IMR-90 (cell line): Measurements from ENCODE around the gene WNT3. TPM values are rescaled to one million over a fixed set of nuclear protein-coding genes. Genes with fewer than 3 reads are reported as not detected.

Experiments used
- ATAC-seq: fragments of 200-7000 bp; cut with Tn5 transposase; 2 replicates; pipeline ENCODE4 v1.9.1; 2020; ENCODE audit warnings: low read depth, mild to moderate bottlenecking, moderate library complexity
- BruUV-seq: library from RNA; stranded (reverse); fragments of 400-500 nt; replicated peaks from 2 replicates; lab custom pipeline; 2021; lab: Mats Ljungman, UMichigan
- CTCF ChIA-PET: fragments of 300-600 bp; formaldehyde crosslinking; extraction: SDS; loops from one replicate; lab custom pipeline; 2021; ENCODE audit warnings: antibody characterized with exemption; lab: Yijun Ruan, JAX
- POLR2A ChIA-PET: fragments of 300-600 bp; sonication (Branson Sonifier 250); formaldehyde crosslinking; loops from one replicate; lab custom pipeline; 2022; ENCODE audit warnings: antibody characterized with exemption; ENCODE audit not compliant: unreplicated experiment; lab: Charles Lee
- DNase-seq: peaks from one replicate; pipeline ENCODE4 v3.0.0; 2013
- H2AFZ ChIP-seq: replicated peaks from 2 replicates; pipeline ENCODE3; 2013; ENCODE audit warnings: low read length, mild to moderate bottlenecking; ENCODE audit not compliant: poor library complexity
- H2AK5ac ChIP-seq: 2 replicates; pipeline ENCODE4 v1.6.1; 2013; ENCODE audit warnings: low read depth, low read length, inconsistent platforms
- H2AK9ac ChIP-seq: replicated peaks from 2 replicates; pipeline ENCODE3; 2013; ENCODE audit warnings: mild to moderate bottlenecking, low read depth, low read length, moderate library complexity; ENCODE audit not compliant: poor library complexity
- H2BK120ac ChIP-seq: 2 replicates; pipeline ENCODE4 v1.6.1; 2013; ENCODE audit warnings: low read depth, low read length, inconsistent platforms
- H2BK15ac ChIP-seq: 3 replicates; pipeline ENCODE4 v1.6.1; 2013; ENCODE audit warnings: low read depth, low read length, inconsistent platforms
- H2BK20ac ChIP-seq: 2 replicates; pipeline ENCODE4 v1.6.1; 2013; ENCODE audit warnings: low read depth, mild to moderate bottlenecking, inconsistent platforms, low read length, moderate library complexity
- H2BK5ac ChIP-seq: 2 replicates; pipeline ENCODE4 v1.6.1; 2013; ENCODE audit warnings: mild to moderate bottlenecking, low read depth, low read length, inconsistent platforms; ENCODE audit not compliant: poor library complexity, severe bottlenecking
- H3K14ac ChIP-seq: replicated peaks from 2 replicates; pipeline ENCODE4 v1.6.1; 2013; ENCODE audit warnings: low read depth, low read length, inconsistent platforms
- H3K18ac ChIP-seq: 2 replicates; pipeline ENCODE4 v1.6.1; 2013; ENCODE audit warnings: low read depth, low read length, control low read depth
- H3K23ac ChIP-seq: 2 replicates; pipeline ENCODE4 v1.6.1; 2013; ENCODE audit warnings: low read depth, low read length, inconsistent platforms
- H3K27ac ChIP-seq: 2 replicates; pipeline ENCODE4 v1.5.1; 2013; ENCODE audit warnings: mild to moderate bottlenecking, control low read depth, low read length; ENCODE audit not compliant: insufficient read depth
- H3K27me3 ChIP-seq: 2 replicates; pipeline ENCODE4 v1.6.1; 2013; ENCODE audit warnings: low read length; ENCODE audit not compliant: control insufficient read depth, insufficient read depth
- H3K36me3 ChIP-seq: 2 replicates; pipeline ENCODE4 v1.6.1; 2013; ENCODE audit warnings: low read length, mixed read lengths; ENCODE audit not compliant: control insufficient read depth, insufficient read depth
- H3K4ac ChIP-seq: 2 replicates; pipeline ENCODE4 v1.6.1; 2013; ENCODE audit warnings: low read depth, low read length, inconsistent platforms
- H3K4me1 ChIP-seq: 2 replicates; pipeline ENCODE4 v1.6.1; 2013; ENCODE audit warnings: low read length, mixed read lengths; ENCODE audit not compliant: control insufficient read depth, insufficient read depth
- H3K4me2 ChIP-seq: 2 replicates; pipeline ENCODE4 v1.6.1; 2013; ENCODE audit warnings: low read depth, mild to moderate bottlenecking, control low read depth, low read length, moderate library complexity
- H3K4me3 ChIP-seq: 2 replicates; pipeline ENCODE4 v1.5.1; 2013; ENCODE audit warnings: low read depth, mild to moderate bottlenecking, control low read depth, low read length, moderate library complexity; ENCODE audit not compliant: insufficient read depth
- H3K56ac ChIP-seq: 2 replicates; pipeline ENCODE4 v1.6.1; 2013; ENCODE audit warnings: low read length, inconsistent platforms; ENCODE audit not compliant: insufficient read depth; ENCODE audit errors: extremely low read depth
- H3K79me1 ChIP-seq, 2 experiments: 2 replicates each; pipeline ENCODE4 v1.6.1; 2013; ENCODE audit warnings: low read length in 2 of 2, inconsistent platforms in 1 of 2, low read depth in 1 of 2
- H3K9ac ChIP-seq: 2 replicates; pipeline ENCODE4 v1.6.1; 2013; ENCODE audit warnings: low read depth, low read length, control low read depth
- H3K9me1 ChIP-seq: 2 replicates; pipeline ENCODE4 v1.6.1; 2013; ENCODE audit warnings: low read length, inconsistent platforms; ENCODE audit not compliant: insufficient read depth
- H3K9me3 ChIP-seq: 2 replicates; pipeline ENCODE4 v1.6.1; 2013; ENCODE audit warnings: low read length; ENCODE audit not compliant: control insufficient read depth, insufficient read depth
- H4K20me1 ChIP-seq: 2 replicates; pipeline ENCODE4 v1.6.1; 2013; ENCODE audit warnings: low read length, inconsistent platforms; ENCODE audit not compliant: insufficient read depth
- H4K5ac ChIP-seq: 2 replicates; pipeline ENCODE4 v1.6.1; 2013; ENCODE audit warnings: mild to moderate bottlenecking, low read depth, low read length, control low read depth
- H4K8ac ChIP-seq, 2 experiments: 2 replicates each; pipeline ENCODE4 v1.6.1; 2013; ENCODE audit warnings: low read depth in 2 of 2, low read length in 2 of 2, control low read depth in 1 of 2, inconsistent platforms in 1 of 2
- H4K91ac ChIP-seq: 2 replicates; pipeline ENCODE4 v1.6.1; 2013; ENCODE audit warnings: low read depth, low read length, inconsistent platforms; ENCODE audit not compliant: insufficient read depth
- BHLHE40 ChIP-seq: fragments of 150-350 bp; IDR thresholded peaks from 2 replicates; pipeline ENCODE4 v1.6.1; 2016; ENCODE audit warnings: mild to moderate bottlenecking, low read depth, low read length
- CEBPB ChIP-seq: IDR thresholded peaks from 2 replicates; pipeline ENCODE4 v1.6.1; 2012; ENCODE audit warnings: low read depth, low read length, improper control_type of control experiment
- ELK1 ChIP-seq: fragments of 150-350 bp; IDR thresholded peaks from 2 replicates; pipeline ENCODE4 v1.6.1; 2016; ENCODE audit warnings: low read depth, mild to moderate bottlenecking, low read length, moderate library complexity, borderline replicate concordance
- SMC3 ChIP-seq: fragments of 150-350 bp; IDR thresholded peaks from 2 replicates; pipeline ENCODE4 v1.6.1; 2016; ENCODE audit warnings: low read depth, mild to moderate bottlenecking, antibody characterized with exemption, low read length, moderate library complexity
- WGBS, 2 experiments: methylation state at CpG; one replicate each; pipeline versions ENCODE4 v1.1.5 to v1.1.7; 2013; ENCODE audit warnings: missing lambda C conversion rate in 2 of 2; ENCODE audit not compliant: insufficient read length in 1 of 2; ENCODE audit errors: extremely low coverage in 2 of 2; 5-methylcytosine and 5-hydroxymethylcytosine counted together
- dilution Hi-C: fragments of 300-500 bp; cut with HindIII; formaldehyde crosslinking; loops from one replicate; pipeline ENCODE4 v1.14.3; 2018; ENCODE audit warnings: low sequenced_read_pairs; ENCODE audit not compliant: unreplicated experiment
- in situ Hi-C: fragments of 300-500 bp; cut with MboI; formaldehyde crosslinking; loops from 3 replicates; pipeline ENCODE4 v1.14.3; 2019; ENCODE audit warnings: low sequenced_read_pairs, inconsistent platforms, mixed read lengths
- intact Hi-C: fragments of 100-400 bp; cut with micrococcal nuclease; formaldehyde crosslinking; loops from 2 replicates; pipeline ENCODE4 v1.10.0; 2022
- polyA plus RNA-seq, 3 experiments: library from polyadenylated mRNA; depleted of rRNA; stranded (reverse); fragments of >200 nt; gene quantifications; 2 replicates each; pipeline ENCODE4 v1.2.3, GENCODE V29; 2012; ENCODE audit warnings: low replicate concordance in 1 of 3
- total RNA-seq: library from RNA; depleted of rRNA; stranded (reverse); fragments of >200 nt; gene quantifications from 2 replicates; pipeline ENCODE4 v1.2.3, GENCODE V29; 2012

Gene WNT3
- total and polyA plus RNA-seq, 2 of the 4 experiments (the other 2 are of a cell fraction) = 0.72 to 1.0 TPM

- no peak overlapping the region for H4K91ac ChIP-seq
- H2AFZ ChIP-seq = no peak overlapping the region
- H3K27me3 ChIP-seq = peaks cover 59% of the 10 kb centered on the region
- H3K27ac ChIP-seq = no peak overlapping the region
- no peaks in the 10 kb centered on the region for H3K79me1 ChIP-seq
- dilution Hi-C loops (no loop called here), intact Hi-C loops (no loop called here), in situ Hi-C loops (no loop called here)
- no peak overlapping the region for H3K4ac ChIP-seq
- no peak overlapping the region for H3K18ac ChIP-seq
- POLR2A ChIA-PET = no interaction called here
- no peak overlapping the region for H2AK9ac ChIP-seq
- WGBS, 2 experiments = 50% methylated on average over 1 of the region's 5 CpGs; no CpG with 5 or more reads in 1 of the 2 experiments
- no peak for TF ChIP-seq CEBPB
- TF ChIP-seq SMC3 = no peak
- TF ChIP-seq BHLHE40 = no peak
- no peak for TF ChIP-seq ELK1
- BruUV-seq = no TSS peak
- no peak overlapping the region for H4K8ac ChIP-seq
- no peaks in the 10 kb centered on the region for H3K36me3 ChIP-seq
- H3K4me2 ChIP-seq = no peak overlapping the region
- CTCF ChIA-PET = no interaction called here
- no peak overlapping the region for H4K5ac ChIP-seq
- ATAC-seq (no peak), DNase-seq (no peak)
- no peak overlapping the region for H2BK120ac ChIP-seq
- H3K56ac ChIP-seq = no peak overlapping the region
- H2BK5ac ChIP-seq = no peak overlapping the region
- peaks cover 12% of the 10 kb centered on the region for H3K9me3 ChIP-seq
- H3K23ac ChIP-seq = no peak overlapping the region
- no peak overlapping the region for H3K4me3 ChIP-seq
- H2BK20ac ChIP-seq = no peak overlapping the region
- H3K9ac ChIP-seq = no peak overlapping the region
- H2AK5ac ChIP-seq = no peak overlapping the region
- H4K20me1 ChIP-seq = no peaks in the 10 kb centered on the region
- H3K9me1 ChIP-seq = no peaks in the 10 kb centered on the region
- H3K4me1 ChIP-seq = no peaks in the 10 kb centered on the region
- no peak overlapping the region for H3K14ac ChIP-seq
- no peak overlapping the region for H2BK15ac ChIP-seq
These were observed 30.2 kb downstream of the WNT3 start for GRCh38 chr17:46788300-46788699.
